ENCODE results near the gene EYA3. TPM values are rescaled to one million over a fixed set of nuclear protein-coding genes. Genes with fewer than 3 reads are reported as not detected.
A peak's percentile ranks its signal among the peaks of the same experiment; 100 is the strongest.

Gene EYA3, protein sequence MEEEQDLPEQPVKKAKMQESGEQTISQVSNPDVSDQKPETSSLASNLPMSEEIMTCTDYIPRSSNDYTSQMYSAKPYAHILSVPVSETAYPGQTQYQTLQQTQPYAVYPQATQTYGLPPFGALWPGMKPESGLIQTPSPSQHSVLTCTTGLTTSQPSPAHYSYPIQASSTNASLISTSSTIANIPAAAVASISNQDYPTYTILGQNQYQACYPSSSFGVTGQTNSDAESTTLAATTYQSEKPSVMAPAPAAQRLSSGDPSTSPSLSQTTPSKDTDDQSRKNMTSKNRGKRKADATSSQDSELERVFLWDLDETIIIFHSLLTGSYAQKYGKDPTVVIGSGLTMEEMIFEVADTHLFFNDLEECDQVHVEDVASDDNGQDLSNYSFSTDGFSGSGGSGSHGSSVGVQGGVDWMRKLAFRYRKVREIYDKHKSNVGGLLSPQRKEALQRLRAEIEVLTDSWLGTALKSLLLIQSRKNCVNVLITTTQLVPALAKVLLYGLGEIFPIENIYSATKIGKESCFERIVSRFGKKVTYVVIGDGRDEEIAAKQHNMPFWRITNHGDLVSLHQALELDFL
- total RNA-seq (2021; fragmentation: NEBNext Ultra II Directional; extraction: Animal tissue kit (Norgen Biotek cat#: 25700)): 10 to 100 TPM; 24.2 to 31.3 (median 27.8) TPM
- long read RNA-seq, full-length matches to known transcripts: 3 of 51 reads
- long read RNA-seq, partial matches to known transcripts: 1 of 51 reads
- long read RNA-seq, other reads (novel, unspliced or antisense): 47 of 51 reads

DNA sequence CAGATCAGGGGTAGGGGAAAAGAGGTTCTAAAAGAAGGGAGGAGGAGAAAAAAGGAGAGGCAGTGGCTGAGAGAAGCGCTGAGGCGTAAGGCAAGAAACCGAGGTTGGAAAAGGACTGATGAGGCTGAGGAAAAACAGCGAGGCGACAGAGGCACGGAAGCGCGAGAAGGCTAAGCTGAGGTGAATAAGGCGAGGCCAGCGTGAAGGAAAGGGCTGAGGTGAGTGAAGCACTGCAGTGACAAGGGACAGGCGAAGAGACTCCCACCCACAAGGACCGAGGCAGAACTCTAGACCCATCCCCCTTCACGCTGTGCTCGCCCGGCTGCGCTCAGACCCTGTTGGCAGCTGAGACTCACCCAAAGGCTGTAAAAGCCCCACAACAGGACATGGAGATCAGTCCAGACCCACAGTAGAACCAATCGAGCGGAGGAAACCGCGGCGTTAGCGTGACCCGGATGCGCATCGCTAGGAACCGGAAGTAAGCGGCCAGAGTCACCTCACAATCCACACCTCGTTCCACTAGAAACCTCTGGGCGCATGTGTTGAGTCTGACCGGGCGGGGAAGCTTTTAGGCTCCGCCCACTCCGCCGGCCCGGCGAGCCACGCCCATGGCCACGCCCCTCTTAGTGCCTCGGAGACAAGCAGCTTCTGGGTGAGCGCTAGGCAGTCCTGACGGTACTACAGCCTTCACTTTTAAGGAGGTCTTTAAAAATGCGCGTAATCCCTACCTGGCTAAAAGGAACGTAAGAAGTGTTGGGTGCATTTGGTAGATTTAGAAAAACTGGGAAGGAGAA, at the start of gene EYA3:
Gene EYA3 (minus strand): TSS at position 443 of the 794 bp plus-strand sequence. CDS start 30,584 bp downstream, outside the sequence.
- Mint-ChIP-seq H3K27me3 (ENCODE audit: insufficient read depth) (peaks cover 1% of the 10 kb centered on the region; the same call in 1 of the 2 replicates), H3K27ac (peak within 1 kb of the TSS; percentile 91), H3K36me3 (ENCODE audit: low read depth) (no peaks in the 10 kb centered on the region), H3K4me3 (peak within 1 kb of the TSS; percentile 99), H3K4me1 (ENCODE audit: low read depth) (peaks cover 47% of the 10 kb centered on the region), H3K9me3 (no peaks in the 10 kb centered on the region)
- peak; percentile 98 for DNase-seq
- TF ChIP-seq, protein P1, sequence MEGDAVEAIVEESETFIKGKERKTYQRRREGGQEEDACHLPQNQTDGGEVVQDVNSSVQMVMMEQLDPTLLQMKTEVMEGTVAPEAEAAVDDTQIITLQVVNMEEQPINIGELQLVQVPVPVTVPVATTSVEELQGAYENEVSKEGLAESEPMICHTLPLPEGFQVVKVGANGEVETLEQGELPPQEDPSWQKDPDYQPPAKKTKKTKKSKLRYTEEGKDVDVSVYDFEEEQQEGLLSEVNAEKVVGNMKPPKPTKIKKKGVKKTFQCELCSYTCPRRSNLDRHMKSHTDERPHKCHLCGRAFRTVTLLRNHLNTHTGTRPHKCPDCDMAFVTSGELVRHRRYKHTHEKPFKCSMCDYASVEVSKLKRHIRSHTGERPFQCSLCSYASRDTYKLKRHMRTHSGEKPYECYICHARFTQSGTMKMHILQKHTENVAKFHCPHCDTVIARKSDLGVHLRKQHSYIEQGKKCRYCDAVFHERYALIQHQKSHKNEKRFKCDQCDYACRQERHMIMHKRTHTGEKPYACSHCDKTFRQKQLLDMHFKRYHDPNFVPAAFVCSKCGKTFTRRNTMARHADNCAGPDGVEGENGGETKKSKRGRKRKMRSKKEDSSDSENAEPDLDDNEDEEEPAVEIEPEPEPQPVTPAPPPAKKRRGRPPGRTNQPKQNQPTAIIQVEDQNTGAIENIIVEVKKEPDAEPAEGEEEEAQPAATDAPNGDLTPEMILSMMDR (IDR thresholded peaks at IDR 0.05): no peak

DNA sequence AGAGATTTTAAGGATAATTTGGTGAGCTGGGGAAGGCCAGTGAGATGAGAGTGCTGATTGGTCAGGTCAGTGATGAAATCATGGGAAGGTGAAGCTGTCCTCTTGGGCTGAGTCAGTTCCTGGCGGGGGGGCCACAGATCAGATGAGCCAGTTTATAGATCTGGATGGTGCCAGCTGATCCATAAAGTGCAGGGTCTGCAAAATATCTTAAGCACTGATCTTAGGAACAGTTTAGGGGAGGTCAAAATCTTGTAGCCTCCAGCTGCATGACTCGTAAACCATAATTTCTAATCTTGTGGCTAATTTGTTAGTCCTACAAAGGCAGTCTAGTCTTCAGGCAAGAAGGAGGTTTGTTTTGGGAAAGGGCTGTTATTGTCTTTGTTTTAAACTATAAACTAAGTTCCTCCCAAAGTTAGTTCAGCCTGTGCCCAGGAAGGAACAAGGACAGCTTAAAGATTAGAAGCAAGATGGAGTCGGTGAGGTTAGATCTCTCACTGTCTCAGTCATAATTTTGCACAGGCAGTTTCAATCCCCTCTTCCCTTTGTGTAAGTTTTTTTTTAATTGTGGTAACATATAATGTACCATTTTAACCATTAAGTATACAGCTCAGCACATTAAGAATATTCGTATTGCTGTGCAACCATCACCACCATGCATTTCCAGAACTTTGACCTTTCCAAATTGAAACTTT, 48.7 kb upstream of the EYA3 start:
- Mint-ChIP-seq H3K27ac (no peak overlapping the region), H3K36me3 (ENCODE audit: low read depth) (no peaks in the 10 kb centered on the region), H3K4me3 (no peak overlapping the region), H3K9me3 (no peaks in the 10 kb centered on the region), H3K27me3 (ENCODE audit: insufficient read depth) (peaks cover 8% of the 10 kb centered on the region; the same call in 1 of the 2 replicates), H3K4me1 (ENCODE audit: low read depth) (peaks cover 39% of the 10 kb centered on the region)
- DNase-seq: peak; percentile 41
- TF ChIP-seq, protein P1 (IDR thresholded peaks at IDR 0.05): no peak

DNA sequence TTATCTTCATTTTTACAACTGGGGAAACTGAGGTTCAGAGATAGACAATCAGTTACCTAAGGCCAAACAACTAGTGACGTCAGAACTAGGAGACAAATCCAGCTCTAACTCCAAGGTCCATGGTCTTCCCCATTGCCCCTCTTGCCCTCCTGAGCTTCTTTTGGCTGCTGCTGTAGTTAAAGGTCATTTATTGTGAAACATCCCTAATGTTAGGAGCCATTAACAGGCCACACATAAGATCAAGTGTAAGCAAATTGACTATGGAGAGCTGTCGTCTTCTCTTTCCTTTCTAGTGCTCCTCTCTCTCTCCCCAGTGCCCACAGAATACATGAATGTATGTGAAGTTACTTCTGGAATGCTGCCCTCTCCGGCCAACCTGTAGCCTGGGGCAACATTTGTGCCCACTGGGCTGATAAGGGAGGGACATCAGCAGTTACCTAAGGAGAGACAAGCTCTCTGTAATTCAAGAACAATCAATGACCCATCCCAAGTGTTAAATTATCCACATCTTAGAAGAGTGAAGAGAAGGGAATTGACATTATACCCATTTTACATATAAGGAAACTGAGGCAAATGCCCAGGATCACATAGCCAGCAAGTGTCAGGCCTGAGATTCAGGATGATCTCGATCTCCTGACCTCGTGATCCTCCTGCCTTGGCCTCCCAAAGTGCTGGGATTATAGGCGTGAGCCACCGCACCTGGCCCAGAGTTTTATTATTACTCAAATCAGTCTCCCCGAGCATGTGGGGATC, 47.9 kb upstream of the EYA3 start:
- Mint-ChIP-seq H3K9me3 (no peaks in the 10 kb centered on the region), H3K4me3 (no peak overlapping the region; the same call in 1 of the 2 replicates), H3K4me1 (ENCODE audit: low read depth) (peaks cover 39% of the 10 kb centered on the region), H3K36me3 (ENCODE audit: low read depth) (no peaks in the 10 kb centered on the region), H3K27me3 (ENCODE audit: insufficient read depth) (peaks cover 8% of the 10 kb centered on the region; the same call in 1 of the 2 replicates), H3K27ac (no peak overlapping the region)
- TF ChIP-seq, protein P1 (IDR thresholded peaks at IDR 0.05): no peak
- DNase-seq: no peak

DNA sequence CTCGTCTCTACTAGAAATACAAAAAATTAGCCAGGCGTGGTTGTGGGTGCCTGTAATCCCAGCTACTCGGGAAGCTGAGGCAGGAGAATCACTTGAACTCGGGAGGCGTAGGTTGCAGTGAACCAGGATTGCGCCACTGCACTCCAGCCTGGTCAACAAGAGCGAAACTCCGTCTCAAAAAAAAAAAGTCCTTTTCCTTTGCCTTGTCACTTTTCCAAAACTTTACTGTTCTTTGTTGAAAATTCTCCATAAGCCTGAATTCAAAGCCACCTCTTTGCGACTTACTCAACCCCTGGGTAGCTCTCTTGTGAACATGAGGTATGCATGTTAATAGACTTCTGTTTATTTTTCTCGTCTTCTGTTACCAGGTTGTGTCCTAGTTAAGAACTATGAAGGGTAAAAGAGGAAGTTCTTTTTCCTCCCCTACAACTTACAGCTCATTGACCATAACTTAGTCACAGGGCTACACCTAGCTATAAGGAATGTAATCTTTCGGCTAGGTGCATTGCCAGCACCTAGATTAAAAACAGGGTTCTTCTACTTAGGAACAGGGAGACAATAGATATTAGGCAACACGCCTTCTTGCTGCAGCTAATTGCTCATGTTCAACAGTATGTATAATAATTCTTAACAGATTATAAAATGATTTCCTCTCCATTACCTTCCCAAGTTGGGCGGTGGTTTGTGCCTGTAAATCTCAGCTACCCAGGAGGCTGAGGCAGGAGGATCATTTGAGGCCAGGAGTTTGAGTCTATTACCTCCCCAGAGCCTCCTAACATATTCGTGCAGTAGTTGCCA, 47.2 kb upstream of the EYA3 start:
- peaks cover 39% of the 10 kb centered on the region for H3K4me1 Mint-ChIP-seq (ENCODE audit: low read depth)
- H3K36me3 Mint-ChIP-seq (ENCODE audit: low read depth): no peaks in the 10 kb centered on the region
- no peak overlapping the region for H3K4me3 Mint-ChIP-seq
- no peak overlapping the region for H3K27ac Mint-ChIP-seq
- H3K9me3 Mint-ChIP-seq: no peaks in the 10 kb centered on the region
- peaks cover 8% of the 10 kb centered on the region; the same call in 1 of the 2 replicates for H3K27me3 Mint-ChIP-seq (ENCODE audit: insufficient read depth)
- no peak for DNase-seq
- TF ChIP-seq, protein P1 (IDR thresholded peaks at IDR 0.05): no peak

Data from HFFc6 (cell line).